Retina (tissue), 1 donor: ENCODE results near the gene RAMACL.
"Not testable (repeated sequence)": the region's sequence is repeated elsewhere in the genome, so short reads cannot be mapped to it uniquely, and the experiment has no call there.

Source experiments
- DNase-seq: peaks from one replicate; pipeline ENCODE4 v3.0.0-alpha.2; 2016

RAMACL gene

DNA sequence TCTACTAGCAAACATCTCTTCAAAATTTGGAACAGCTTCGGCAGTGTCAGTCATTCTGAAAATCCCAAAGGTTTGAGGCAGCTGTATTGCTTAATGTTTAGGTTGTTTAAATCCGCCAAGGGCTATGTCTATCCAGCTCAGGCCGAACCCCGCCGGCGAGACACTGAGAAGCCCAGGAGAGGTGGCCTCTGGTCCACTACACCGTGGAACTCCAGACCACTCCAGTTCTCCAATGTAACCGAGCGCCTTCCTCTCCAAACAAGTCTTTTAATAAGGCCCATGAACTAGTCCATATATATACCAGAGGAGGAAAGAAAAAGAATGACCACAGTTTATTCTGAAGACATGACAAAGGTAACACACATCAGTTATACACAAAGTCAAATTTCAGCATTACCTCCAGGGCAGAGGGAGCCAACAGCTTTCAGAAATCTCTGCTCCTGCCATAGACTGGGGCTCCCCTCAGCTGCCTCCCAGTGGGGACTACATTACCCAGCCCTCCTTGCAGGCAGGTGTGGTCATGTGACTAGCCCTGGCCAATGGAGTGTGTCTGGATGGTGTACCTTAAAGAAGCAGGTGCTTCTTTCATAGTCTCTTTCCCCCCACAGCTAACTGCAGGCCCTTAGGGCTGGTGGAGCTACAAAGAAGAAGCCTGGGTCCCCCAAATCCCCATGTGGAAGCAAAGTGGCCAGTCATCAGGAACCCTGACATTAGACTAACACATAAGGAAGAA is at the start of gene RAMACL:
TSS of gene RAMACL (minus strand) at position 255 of the 733 bp plus-strand sequence. CDS start at position 54, 201 bp downstream.
- DNase-seq, result no peak

DNA sequence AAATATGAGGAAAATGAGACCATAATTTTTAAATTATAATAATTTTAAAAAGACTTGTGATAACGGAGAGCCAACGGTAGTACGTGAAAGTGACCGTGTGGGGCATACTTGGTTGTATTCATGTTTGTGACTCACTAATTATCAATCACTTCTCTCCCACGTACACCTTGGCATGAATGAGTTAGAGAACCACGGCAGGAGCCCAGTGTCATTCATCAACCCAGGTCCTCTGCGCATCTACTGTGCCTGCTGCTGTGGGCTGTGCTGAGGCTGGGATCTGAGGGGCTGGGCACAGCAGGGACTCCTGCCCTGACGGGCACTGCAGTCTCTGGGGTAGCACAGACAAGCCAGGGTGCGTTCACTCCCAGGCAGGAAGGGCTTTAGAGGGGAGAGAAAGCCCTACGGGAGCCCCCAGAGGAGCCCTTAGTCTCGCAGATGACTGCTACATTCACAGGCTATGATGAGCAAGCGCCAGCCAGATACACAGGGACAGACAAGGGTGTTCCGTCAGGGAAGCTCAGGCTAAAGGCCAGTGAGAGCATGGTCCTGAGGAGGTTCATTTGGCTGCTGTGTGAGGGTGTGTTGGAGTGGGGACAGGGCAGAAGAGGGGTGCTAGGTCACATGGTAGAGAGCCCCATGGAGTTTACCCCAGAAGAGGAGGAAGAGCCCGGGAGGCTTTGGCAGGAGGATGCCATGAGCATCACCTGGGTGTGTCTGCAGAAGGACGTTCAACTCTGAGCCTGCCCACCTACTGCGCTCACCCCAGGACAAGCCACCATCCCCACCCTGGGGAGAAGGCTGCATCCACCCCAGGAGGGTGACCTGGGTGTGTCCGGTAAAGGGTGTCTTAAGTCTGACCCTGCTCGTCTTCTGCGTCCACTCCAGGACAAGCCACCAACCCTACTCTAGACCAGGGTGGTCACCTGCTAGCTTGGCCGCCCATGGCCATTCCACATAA is 48.8 kb upstream of the RAMACL start:
- DNase-seq, result no peak

DNA sequence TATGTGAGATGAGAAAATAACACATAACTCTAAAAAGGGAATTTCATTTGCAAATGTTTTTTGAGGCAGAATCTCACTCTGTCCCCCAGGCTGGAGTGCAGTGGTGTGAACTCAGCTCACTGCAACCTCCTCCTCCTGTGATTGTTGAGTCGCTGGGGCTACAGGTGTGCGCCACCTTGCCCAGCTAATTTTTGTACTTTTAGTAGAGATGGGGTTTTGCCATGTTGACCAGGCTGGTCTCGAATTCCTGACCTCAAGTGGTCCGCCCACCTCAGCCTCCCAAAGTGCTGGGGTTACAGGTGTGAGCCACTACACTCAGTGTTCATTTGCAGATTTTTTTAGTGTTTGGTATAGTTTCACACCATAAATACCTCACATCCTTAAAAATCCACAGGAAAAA is 48.1 kb upstream of the RAMACL start:
- not testable (repeated sequence) for DNase-seq

DNA sequence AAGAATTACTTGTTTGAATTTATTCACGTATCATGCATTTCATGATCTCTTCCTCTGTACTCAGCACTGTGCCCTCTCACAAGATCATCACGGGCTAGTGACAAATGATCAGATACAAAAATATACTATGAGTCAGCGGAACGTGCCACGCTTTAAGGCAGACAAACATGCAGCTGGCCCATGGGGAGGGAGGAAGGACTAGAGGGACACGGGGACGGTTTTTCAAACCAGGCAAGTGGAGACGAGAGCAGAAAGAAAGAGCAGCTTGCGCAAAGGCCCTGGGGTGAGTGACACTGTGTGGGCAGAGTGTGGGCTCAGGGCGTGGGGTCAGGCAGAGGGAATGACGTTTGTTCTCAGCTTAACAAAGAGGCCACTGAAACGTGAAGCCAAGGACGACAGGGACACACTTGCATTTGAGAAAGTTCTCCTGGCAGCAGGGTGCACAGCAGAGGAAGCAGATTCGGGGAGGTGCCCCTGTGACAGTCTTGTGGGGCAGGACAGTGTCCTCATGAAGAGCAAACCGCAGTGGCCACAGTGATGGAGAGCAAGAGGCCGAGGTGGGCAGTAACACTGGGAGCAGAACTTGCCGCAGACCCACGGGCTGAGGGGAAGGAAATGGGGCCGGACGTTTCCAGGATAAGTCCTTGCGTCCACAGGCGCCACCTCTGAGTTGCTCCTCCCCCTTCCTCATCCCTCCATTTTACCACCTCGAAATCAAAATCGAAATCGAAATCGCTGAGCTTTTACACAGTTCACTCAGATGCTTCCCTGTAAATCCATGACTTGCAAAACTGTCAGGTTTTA is 47.5 kb upstream of the RAMACL start:
- no peak for DNase-seq

DNA sequence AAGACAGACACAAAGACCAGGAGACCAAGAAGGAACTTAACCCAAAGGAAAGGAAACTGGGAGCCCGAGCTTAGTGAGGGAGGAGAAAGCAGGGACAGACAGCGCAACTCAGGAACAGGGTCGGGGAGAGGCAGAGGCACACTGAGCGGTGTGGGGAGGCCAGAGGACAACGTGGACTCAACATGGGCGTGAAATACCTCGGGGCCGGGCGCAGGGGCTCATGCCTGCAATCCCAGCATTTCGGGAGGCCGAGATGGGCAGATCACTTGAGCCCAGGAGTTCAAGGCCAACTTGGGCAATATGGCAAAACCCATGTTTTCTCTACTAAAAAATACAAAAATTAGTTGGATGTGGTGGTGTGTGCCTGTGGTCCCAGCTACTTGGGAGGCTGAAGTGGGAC is 46.3 kb upstream of the RAMACL start:
- no peak for DNase-seq

DNA sequence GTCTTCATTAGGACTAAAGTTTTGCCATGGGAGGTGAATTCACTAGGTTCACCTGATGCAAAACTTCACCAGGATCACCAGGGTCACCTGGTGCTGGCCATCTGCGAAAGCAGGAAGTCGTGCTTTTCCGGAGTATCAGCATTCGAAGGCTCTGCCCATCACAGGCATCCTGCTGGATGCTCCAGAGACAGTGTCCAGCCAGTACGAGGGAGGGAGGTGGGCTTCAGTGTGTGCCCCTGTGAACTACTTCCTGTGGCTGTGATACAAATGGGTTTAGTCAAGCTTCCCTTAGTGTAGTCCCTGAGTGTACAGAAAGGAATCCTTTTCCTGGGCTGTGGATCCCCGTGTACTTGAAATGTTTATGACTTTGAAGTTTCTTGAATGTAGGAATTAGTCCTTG is 44.0 kb upstream of the RAMACL start:
- DNase-seq, result no peak

DNA sequence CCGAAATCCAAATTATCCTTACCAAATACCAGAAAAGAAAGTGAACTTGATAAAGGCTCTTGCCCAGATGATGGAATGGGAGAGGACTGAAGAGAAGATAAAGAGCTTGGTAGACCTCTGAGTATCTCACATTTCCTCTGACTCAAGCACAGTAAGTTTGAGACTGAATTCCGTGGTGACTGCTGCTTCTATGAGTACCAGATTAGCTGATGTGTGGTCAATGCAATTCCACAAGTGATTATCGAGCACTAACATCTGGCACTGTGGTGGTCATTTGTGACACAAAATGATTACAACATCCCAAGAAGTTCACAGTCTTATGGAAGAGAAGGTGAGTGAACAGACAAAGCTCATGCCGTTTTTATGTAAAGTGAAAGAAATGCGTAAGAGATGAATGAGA is 43.1 kb upstream of the RAMACL start:
- DNase-seq, result no peak

DNA sequence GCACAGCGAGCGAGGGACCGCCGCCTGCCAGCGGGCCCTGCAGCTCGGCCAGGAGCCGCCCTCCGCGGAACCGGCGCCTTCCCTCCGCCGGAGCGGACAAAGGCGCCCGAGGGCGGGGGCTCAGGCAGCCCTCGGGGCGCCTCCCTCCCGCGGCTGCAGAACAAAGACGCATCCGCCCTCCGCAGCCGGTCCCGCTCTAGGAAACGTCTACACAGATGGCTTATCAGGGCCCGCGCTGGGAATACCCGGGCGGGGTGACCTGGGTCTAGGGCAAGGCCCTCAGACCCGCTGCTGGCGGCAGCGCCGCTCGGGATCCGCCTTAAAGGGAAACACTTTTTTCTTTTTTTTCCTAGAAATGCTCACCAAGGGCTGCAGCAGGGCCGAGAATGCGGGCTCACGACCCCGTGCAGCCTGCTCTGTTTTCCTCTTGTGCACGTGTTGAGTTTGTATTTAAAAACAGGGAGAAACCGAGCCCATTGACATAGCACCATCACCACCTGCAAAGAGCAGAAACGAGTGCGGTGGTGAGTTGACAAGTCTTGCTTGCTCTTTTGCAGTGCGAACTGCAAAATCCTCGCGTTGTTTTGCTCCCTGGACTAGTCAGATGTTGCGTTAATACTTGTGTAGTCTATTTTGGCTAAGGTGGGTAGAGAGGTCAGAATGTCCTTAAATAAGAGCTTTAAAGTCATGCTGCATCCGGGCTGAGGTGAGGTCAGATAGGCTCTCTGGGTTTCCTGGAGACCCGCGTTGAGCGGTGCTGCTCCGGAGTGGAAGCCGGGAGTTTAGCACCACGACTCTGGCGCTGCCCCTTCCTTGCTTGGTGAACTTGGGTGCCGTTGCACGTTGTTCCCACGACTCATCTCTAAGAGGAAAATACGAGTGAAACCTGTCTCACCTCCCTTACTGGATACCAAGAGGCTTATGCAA is 41.7 kb upstream of the RAMACL start:
- DNase-seq, result peak; percentile 95

DNA sequence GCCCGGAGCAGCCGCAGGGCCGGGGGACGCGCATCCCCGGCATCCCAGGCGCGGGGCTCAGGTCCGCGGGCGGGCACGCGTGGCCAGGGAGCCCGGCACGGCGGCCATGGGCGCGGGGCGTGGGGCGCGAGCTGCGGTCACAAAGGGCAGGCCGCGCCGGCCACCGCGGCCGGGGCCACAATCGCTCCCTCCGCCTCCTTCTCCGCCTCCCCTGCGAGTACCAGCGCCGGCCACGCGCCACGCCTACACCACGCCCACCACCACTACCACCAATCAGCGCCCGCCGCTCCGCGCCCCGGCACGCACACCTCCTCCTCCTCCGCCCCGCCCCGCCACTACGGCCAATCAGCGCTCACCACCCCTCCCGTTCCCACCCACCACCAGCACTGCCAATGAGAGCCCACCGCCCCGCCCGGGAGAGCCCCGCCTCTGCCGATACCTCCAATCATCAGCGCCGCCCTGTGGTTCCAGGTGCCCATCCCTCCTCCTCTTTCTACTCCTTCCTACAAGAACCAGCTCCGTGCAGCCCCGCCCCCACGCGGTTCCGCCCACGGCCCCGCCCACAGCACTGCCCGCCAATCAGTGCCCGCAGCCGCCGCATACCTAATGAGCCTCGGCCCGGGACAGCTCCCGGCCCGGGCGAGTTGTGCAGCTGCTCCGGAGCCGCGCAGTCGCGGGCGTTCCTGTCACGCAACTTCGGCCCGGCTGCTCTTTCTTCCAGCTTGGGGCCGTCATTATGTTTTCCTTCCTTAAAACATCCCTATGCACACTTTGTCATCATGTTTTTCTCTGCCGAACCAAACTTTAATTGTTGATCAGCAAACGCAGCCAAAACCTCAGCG is 40.8 kb upstream of the RAMACL start, which contains the start of gene RPS6KA2:
TSS of gene RPS6KA2 (minus strand) at position 219 of the 842 bp plus-strand sequence. CDS start 232 bp downstream, outside the sequence.
- DNase-seq, result peak; percentile 99

DNA sequence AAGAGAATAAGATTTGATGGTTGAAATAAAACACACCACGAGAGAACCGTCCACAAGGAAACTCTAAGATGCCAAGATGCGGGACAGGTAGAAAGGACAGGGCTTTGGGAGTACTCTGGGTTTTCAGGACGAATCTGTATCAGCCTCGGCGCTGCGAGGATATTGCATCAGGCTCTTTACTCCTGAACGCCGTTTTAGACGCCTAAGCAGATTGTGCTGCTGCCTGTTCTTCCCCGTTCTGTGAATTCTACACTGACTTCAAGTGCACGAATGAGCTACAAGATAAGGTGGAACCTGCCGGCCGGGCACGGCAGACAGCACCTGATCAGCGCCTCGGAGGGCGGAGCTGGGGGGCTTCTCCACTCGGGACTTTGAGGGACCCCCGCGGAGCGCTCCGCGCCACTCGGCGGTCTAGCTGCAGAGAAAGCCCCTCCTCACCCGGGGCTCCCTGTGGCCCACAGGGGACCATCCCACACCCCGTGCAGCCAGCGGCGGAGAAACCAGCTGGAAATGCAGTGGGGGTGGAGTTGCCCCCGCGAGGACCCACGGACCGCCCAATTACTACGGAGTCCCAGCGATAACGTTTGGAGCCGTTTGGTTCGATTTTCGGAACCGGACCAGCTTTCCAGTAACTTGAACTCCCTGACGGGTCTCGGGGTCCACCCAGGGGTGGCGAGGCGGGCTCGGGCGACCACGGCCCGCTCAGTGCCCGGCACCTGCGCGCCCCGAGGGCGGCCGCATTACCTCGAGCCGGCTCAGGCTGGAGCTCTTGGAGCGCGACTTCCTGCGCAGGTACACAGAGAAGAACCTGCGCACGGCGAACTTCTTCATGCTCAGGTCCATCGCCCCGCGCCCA is 39.9 kb upstream of the RAMACL start:
- peak; percentile 72 for DNase-seq

DNA sequence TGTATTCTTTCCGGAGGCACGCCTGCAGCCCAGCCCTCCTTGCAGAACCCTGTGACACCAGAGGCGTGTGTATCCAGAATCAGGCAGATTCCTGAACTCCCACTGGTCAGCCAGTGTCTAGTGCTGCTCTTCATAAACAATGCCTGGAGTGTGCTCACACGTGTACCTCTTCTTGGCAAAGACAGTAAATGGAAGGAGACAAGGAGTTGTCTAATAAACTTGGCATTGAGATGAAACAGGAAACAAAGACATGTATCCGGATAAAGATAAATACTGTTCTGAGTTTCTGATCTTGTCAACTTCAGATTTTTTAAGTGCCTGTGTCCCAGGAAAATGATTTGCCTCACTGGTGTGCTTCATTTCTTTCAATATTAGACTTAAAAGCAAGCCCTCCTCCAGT is 38.9 kb upstream of the RAMACL start:
- DNase-seq, result no peak

DNA sequence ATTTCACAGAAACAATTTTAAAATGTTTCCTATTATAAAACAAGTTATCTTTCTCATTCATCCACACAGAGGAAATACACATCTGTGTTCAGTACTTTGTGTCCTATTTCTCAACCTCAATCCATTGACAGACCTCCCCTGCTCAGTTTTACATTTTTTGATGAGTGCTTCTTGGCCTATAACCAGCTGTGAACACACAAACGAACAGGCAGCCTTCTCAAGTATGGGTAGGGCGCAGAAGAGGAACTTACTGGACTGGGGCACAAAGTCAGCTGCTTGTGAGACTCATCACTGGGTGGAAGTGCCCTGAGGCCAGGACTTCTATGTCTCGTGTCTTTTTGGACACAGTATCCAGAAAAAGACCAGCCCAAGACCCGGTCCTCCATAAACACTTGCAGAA is 37.8 kb upstream of the RAMACL start:
- no peak for DNase-seq

DNA sequence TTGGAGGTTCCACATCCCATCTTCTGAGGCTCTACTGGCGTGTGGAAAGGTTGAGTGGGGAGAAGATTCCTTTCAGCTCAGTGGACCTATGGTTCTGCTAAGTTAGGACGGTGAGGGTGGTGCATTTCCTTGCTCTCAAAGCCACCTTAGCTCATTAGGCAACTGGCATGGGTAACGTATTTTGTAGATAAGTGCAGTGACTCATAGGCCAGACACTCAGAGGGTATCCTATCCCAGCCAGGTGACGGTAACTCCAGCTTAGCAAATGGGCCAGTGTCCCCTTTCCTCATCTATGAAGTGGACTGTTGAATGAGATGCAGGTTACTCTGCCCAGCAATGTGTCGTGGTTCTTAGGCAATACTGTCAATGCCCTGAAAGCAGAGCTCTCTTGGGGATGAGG is 36.8 kb upstream of the RAMACL start:
- DNase-seq, result no peak

DNA sequence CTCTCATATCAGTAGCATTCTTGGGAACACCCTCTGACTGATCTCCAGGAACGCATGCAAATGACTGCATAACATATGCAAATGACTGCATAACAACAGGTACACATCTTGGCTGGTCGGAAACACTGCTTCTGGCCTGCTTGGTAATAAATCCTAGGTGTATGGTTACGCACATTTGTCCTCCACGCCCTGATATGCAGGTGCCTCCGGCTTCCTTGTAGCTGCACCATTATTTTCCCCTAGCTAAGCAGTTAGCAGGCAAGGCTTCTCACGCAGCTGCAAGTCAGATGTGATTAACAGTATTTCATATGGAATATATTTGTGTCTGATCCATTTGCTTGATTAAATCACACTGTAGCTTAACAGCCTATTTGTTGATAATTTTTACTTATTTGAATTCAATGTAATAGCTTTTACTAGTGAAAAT is 34.6 kb upstream of the RAMACL start:
- no peak for DNase-seq

DNA sequence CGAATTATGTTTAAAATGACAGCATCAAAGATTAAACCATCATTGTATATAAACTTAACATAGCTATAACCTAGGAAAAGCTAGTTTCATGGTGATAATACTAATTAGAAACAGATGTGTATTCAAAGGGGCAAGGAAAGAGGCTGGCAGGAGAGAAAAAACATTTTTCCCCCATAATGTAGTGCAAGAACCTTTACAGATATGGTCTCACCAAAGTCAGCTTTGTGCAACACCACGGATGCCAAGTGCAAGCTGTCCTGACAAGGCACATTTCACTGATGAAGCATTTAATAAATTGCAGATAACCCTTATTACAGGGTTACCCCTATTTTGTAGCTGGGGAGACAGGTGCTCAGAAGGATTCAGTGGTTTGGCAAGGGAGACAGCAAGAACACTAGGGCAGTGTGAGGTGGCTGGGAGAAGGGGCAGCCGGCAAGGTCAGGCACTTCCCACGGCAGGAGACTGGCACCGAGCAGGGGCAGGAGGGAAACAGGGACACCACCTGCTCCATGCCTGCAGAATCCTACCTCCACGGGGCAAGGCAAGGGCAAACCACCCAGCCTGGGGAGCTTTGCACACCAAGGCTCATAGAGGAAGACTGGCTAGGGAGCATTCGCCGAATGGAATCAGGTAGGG is 34.1 kb upstream of the RAMACL start:
- no peak for DNase-seq

DNA sequence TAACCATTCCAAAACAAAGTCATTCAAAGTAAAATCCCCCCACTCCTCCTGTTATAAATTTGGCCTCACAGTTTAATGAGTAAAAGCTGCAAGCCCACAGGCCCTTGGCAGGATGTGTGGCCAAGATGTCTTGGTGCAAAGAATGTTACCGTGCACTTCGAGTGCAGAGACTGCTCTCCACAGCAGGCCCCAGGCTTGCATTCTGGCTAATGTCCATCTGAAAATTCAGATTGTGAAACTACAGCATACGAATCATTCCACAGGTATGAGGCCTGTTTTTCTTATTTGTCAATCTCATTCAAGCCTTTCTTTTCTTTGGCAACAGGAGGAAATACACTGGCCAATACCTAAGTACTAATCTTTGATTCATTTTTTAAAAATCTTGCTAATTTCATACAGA is 33.4 kb upstream of the RAMACL start:
- DNase-seq, result no peak

DNA sequence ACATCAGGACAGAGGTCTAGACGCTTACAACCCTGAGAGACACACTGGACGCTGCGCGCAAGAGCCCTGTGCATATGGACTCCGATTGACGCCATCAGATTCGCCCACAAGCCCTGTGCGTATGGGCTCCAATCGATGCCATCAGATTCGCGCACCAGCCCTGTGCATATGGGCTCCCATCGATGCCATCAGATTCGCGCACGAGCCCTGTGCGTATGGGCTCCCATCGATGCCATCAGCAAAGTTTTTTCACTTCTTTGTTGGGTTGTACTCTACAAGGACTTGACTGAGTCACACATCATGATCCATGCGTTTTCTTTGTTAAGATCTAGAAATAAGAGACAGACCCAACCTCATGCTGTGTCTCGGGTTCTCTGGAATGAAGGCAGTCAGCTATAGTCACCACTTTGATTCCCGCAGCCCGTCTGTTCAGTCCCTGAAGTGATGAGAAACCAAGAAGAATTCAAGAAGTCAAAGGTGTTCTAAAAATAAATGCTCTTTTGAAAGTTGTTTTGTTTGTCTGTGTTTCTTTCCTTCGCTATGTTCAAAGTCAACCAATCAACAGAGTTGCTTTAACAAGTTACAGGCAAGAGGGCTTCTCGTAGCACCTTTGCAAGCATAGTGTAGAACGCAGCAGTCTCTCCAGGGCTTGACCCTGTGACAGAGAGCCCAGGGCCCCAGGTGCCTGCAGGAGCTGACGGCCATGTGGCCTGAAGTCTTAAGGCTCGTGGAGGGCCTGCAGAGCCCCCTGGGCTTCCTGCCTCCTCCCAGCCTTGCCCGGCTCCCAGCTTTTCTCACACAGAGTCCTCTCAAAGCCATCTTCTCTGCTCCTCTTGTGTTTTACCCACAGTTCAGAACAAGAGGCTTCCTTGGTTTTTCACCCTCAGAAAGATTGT is 32.6 kb upstream of the RAMACL start:
- DNase-seq, result no peak

DNA sequence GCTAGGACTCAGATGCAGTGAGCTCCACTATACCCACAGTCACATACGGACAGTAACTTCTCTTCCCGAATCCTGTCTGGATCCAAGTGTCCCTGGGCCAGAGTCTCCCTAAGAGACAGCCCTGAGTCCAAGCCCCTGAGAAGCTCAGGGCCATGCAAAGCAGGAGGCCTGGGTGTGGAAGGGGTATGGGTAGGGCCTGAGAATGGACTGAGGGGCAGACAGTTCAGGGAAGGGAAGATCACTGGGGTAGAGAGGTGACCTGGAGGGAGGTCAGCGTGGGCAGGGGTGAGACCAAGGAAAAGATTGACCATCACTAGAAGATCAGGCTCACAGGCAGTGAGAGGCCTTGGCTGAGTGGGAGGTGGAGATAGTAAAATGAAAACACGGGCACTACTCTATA is 31.8 kb upstream of the RAMACL start:
- DNase-seq, result no peak
